Limb (tissue), 2 donors: Measurements from ENCODE around the gene H3-3A.

ENCODE experiments used
- DNase-seq, 2 donors: peaks; one replicate each; pipeline ENCODE4 v3.0.0-alpha.2; 2016; ENCODE audit errors: extremely low spot score in 2 of 2

H3-3A gene

GRCh38 chr1:226111098-226111882 is 48.8 kb downstream of the H3-3A start:
- DNase-seq: peak in 1 of 2 donors; percentile 42

GRCh38 chr1:226111883-226112261 is 49.4 kb downstream of the H3-3A start:
- no peak for DNase-seq

DNA sequence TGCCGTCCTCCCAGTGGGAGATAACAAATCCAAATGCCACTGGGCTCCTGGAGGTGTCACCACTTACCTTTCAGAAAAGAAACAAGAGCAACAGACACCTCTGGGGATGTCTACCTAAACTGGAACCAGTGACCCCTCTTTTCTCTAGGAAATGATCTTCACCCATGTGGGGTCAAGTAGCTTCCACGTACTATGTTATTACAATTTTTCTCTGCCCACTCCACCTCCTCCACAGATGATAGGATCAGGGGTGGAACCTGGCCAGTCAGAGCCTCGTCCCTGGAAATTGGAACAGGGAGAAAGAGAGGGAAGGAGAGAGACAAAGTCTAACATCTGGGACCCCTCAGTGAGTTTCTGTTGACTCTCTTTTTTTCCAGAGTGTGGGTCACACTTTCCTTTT is 50.1 kb downstream of the H3-3A start:
- no peak for DNase-seq

DNA sequence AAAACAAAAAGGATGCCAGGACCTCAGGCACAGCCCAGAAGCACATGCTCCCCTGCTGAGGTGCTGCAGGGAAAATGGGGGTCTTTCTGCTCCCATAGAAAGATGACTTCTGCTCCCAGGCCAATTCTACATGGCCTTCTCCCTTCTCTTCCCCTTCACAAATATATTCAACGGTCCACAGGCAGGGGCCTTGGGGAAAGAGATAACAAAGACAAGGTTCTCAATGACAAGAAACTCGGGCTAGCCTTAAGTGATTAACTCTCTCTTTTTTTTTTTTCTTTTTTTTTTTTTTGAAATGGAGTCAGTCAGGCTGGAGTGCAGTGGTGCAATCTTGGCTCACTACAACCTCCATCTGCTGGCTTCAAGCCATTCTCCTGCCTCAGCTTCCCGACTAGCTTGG is 54.2 kb downstream of the H3-3A start:
- no peak for DNase-seq

GRCh38 chr1:226117330-226117729 is 54.8 kb downstream of the H3-3A start:
- DNase-seq: no peak

DNA sequence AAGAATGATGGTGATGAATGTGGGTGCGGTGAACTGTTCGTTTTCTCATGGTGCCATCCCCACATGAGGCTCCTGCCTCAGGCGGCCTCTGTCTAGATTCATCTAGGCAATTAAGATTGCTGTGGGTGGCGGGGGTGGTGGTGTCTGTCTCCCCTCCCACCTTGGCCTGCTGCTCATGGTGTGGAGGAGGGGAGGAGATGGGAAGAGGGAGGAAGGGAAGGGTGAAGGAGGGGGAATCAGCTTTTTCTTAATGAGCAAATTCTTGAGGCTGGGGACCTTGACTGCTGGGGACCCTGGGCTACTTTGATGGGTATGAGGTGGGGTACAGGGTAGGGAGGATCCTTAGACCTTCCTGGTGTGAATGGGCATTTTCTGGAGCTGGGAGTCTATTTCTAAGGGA is 55.8 kb downstream of the H3-3A start:
- no peak for DNase-seq

DNA sequence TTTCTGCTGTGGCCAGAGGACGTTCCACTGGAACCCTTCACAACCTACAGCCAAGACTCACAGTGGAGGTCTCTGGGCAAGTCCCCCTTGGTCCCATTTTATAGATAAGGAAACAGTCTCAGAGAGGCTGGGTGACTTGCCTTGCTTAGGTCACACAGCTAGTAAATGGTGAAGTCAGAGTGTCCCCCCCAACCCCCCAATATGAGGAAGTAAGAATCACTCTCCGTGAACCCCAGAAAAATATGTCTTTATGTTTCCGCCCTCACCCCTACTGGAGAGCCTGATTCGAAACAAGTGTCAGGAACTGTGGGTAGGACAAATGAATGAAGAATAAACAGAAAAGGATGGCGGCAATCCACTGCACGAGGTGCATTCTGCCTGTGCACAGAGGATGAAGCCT is 56.7 kb downstream of the H3-3A start:
- no peak for DNase-seq

- no peak for DNase-seq
Measured at GRCh38 chr1:226120398-226120797, 57.9 kb downstream of the H3-3A start.

DNA sequence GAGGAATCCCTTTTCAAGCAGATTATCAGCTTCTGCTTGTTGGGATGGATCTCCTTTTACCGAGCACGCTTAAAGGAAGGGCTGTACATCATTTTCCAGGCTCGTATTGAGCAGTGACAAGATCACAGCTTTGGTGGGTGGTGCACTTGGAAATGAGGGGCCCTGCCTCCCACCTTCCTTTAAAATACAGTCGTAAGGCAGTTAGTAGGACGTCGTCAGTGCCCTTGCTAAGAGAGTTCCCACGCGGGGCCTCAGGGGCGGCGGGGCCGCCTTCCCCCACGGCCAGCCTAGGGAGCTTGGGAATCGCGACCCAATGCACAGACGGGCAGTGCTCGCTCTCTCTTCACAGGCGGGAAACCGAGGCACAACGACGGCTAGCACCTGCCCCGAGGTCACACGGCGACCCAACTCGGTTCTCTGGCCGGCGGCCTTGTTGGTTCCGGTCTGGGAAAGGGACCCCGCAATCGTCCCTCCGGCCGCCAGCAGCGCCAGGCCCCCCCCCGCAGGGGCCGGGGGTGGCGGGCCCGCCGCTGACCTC is 58.6 kb downstream of the H3-3A start:
- DNase-seq: no peak
